H1 (cell line): ENCODE measurements around the gene GNAO1. TPM values are rescaled to one million over a fixed set of nuclear protein-coding genes. Genes with fewer than 3 reads are reported as not detected.

Experiments
- CTCF ChIA-PET: fragments of 300-600 bp; sonication (Branson Sonifier 250); formaldehyde crosslinking; loops from one replicate; lab custom pipeline; 2021; ENCODE audit not compliant: partially characterized antibody; lab: Charles Lee
- POLR2A ChIA-PET: fragments of 300-600 bp; sonication (Branson Sonifier 250); formaldehyde crosslinking; loops from one replicate; lab custom pipeline; 2021; ENCODE audit warnings: inconsistent platforms; ENCODE audit not compliant: partially characterized antibody; lab: Charles Lee
- DNase-seq, 2 experiments: peaks; one replicate each; pipeline versions ENCODE4 v3.0.0 to v3.0.0-alpha.2; 2010 to 2022; ENCODE audit warnings: low spot score in 2 of 2, low read depth in 1 of 2, mixed read lengths in 1 of 2
- FAIRE-seq: peaks from 2 replicates; lab custom pipeline; 2011; peaks lifted over from hg19 to GRCh38; lab: Jason Lieb, UNC
- H2AFZ ChIP-seq: 2 replicates; pipeline ENCODE4 v1.8.1; 2012; ENCODE audit warnings: low read length, inconsistent platforms
- H2AK5ac ChIP-seq: 2 replicates; pipeline ENCODE4 v1.6.1; 2013; ENCODE audit warnings: low read depth, low read length
- H2BK120ac ChIP-seq: replicated peaks from 2 replicates; pipeline ENCODE3; 2013; ENCODE audit warnings: low read depth, low read length, inconsistent platforms
- H2BK12ac ChIP-seq: 2 replicates; pipeline ENCODE4 v1.6.1; 2013; ENCODE audit warnings: low read depth, low read length
- H2BK15ac ChIP-seq: 2 replicates; pipeline ENCODE4 v1.6.1; 2013; ENCODE audit warnings: low read length
- H2BK20ac ChIP-seq: 2 replicates; pipeline ENCODE4 v1.6.1; 2013; ENCODE audit warnings: low read length
- H2BK5ac ChIP-seq: 2 replicates; pipeline ENCODE4 v1.6.1; 2013; ENCODE audit warnings: low read depth, low read length
- H3K14ac ChIP-seq: 2 replicates; pipeline ENCODE4 v1.6.1; 2013; ENCODE audit warnings: inconsistent platforms; ENCODE audit not compliant: insufficient read length
- H3K18ac ChIP-seq: 2 replicates; pipeline ENCODE4 v1.6.1; 2013; ENCODE audit warnings: low read length; ENCODE audit errors: extremely low read depth
- H3K23ac ChIP-seq: 2 replicates; pipeline ENCODE4 v1.6.1; 2013; ENCODE audit warnings: inconsistent platforms; ENCODE audit not compliant: insufficient read length
- H3K23me2 ChIP-seq: 2 replicates; pipeline ENCODE4 v1.6.1; 2013; ENCODE audit warnings: low read depth, low read length
- H3K27ac ChIP-seq: 2 replicates; pipeline ENCODE4 v1.6.1; 2011; ENCODE audit warnings: low read depth, low read length, inconsistent platforms
- H3K27me3 ChIP-seq, 4 experiments: replicated peaks in 1 of 4; 1 replicate in 1 of 4; 2 replicates in 3 of 4; pipeline versions ENCODE4 v1.6.1 to v1.8.1; 2011 to 2013; ENCODE audit warnings: low read length in 3 of 4, mild to moderate bottlenecking in 3 of 4, inconsistent platforms in 2 of 4, mixed read lengths in 2 of 4, moderate library complexity in 1 of 4; ENCODE audit not compliant: control insufficient read depth in 3 of 4, insufficient read depth in 3 of 4; ENCODE audit errors: extremely low read depth in 1 of 4
- H3K36me3 ChIP-seq, 4 experiments: 2 replicates each; pipeline versions ENCODE4 v1.6.1 to v1.8.1; 2011 to 2013; ENCODE audit warnings: mild to moderate bottlenecking in 4 of 4, low read length in 3 of 4, moderate library complexity in 2 of 4, control low read depth in 1 of 4, inconsistent platforms in 1 of 4; ENCODE audit not compliant: insufficient read depth in 4 of 4, control insufficient read depth in 2 of 4
- H3K4ac ChIP-seq: replicated peaks from 2 replicates; pipeline ENCODE3; 2013; ENCODE audit warnings: low read length, low read depth, mixed read lengths, inconsistent platforms; ENCODE audit not compliant: insufficient read length
- H3K4me1 ChIP-seq, 4 experiments: replicated peaks in 1 of 4; 1 replicate in 1 of 4; 2 replicates in 3 of 4; pipeline versions ENCODE4 v1.6.1 to v1.8.1; 2011 to 2013; ENCODE audit warnings: low read length in 3 of 4, inconsistent platforms in 2 of 4, mixed read lengths in 1 of 4; ENCODE audit not compliant: insufficient read depth in 4 of 4, control insufficient read depth in 3 of 4
- H3K4me2 ChIP-seq, 2 experiments: 2 replicates each; pipeline versions ENCODE4 v1.6.1 to v1.8.1; 2011 to 2013; ENCODE audit warnings: low read depth in 2 of 2, low read length in 2 of 2, control low read depth in 1 of 2, inconsistent platforms in 1 of 2, mild to moderate bottlenecking in 1 of 2; ENCODE audit not compliant: insufficient read depth in 1 of 2
- H3K4me3 ChIP-seq, 4 experiments: fragments of 200-600, 300-600 bp in 1 of 4; sonication (generic), shearing (Covaris generic), sonication (Bioruptor Twin) in 1 of 4; 2 replicates each; pipeline versions ENCODE4 v1.5.1 to v1.8.1; 2011 to 2016; ENCODE audit warnings: low read length in 4 of 4, low read depth in 3 of 4, control low read depth in 2 of 4, inconsistent platforms in 2 of 4, mild to moderate bottlenecking in 2 of 4, mixed read lengths in 1 of 4, moderate library complexity in 1 of 4; ENCODE audit not compliant: insufficient read depth in 2 of 4; ENCODE audit errors: extremely low read depth in 1 of 4
- H3K56ac ChIP-seq: replicated peaks from 2 replicates; pipeline ENCODE3; 2013; ENCODE audit warnings: low read depth, mild to moderate bottlenecking, mixed read lengths, low read length, inconsistent platforms; ENCODE audit not compliant: insufficient read length
- H3K79me1 ChIP-seq: 2 replicates; pipeline ENCODE4 v1.6.1; 2013; ENCODE audit warnings: low read depth, low read length, control low read depth
- H3K79me2 ChIP-seq, 2 experiments: 2 replicates each; pipeline versions ENCODE4 v1.6.1 to v1.8.1; 2012 to 2013; ENCODE audit warnings: low read length in 2 of 2, mild to moderate bottlenecking in 2 of 2, inconsistent platforms in 1 of 2; ENCODE audit not compliant: insufficient read depth in 2 of 2, control insufficient read depth in 1 of 2
- H3K9ac ChIP-seq, 4 experiments: replicated peaks in 1 of 4; 1 replicate in 1 of 4; 2 replicates in 3 of 4; pipeline versions ENCODE4 v1.6.1 to v1.8.1; 2011 to 2013; ENCODE audit warnings: low read depth in 3 of 4, low read length in 3 of 4, control low read depth in 2 of 4, mild to moderate bottlenecking in 2 of 4, moderate library complexity in 2 of 4, inconsistent platforms in 1 of 4; ENCODE audit errors: extremely low read depth in 1 of 4
- H3K9me3 ChIP-seq, 2 experiments: 2 replicates each; pipeline versions ENCODE4 v1.6.1 to v1.8.1; 2012 to 2013; ENCODE audit warnings: mild to moderate bottlenecking in 2 of 2, moderate library complexity in 2 of 2, control low read depth in 1 of 2, inconsistent platforms in 1 of 2, low read depth in 1 of 2, low read length in 1 of 2, mixed read lengths in 1 of 2; ENCODE audit not compliant: insufficient read depth in 2 of 2
- H4K20me1 ChIP-seq, 2 experiments: replicated peaks in 1 of 2; 2 replicates each; pipeline versions ENCODE3 to v1.8.1; 2011 to 2013; ENCODE audit warnings: inconsistent platforms in 2 of 2, low read length in 2 of 2, mild to moderate bottlenecking in 1 of 2; ENCODE audit not compliant: insufficient read depth in 2 of 2, control insufficient read depth in 1 of 2
- H4K5ac ChIP-seq: 2 replicates; pipeline ENCODE4 v1.6.1; 2013; ENCODE audit warnings: low read length, low read depth, mixed read lengths, inconsistent platforms; ENCODE audit not compliant: insufficient read length
- H4K8ac ChIP-seq: 2 replicates; pipeline ENCODE4 v1.8.0; 2013; ENCODE audit warnings: mild to moderate bottlenecking, moderate library complexity, low read length, inconsistent platforms; ENCODE audit not compliant: insufficient read depth; ENCODE audit errors: extremely low read depth
- H4K91ac ChIP-seq: replicated peaks from 2 replicates; pipeline ENCODE3; 2013; ENCODE audit warnings: low read length, mixed read lengths, inconsistent platforms; ENCODE audit not compliant: insufficient read length
- ATF2 ChIP-seq: IDR thresholded peaks from 2 replicates; pipeline ENCODE4 v1.6.1; 2012; ENCODE audit warnings: low read length, inconsistent platforms
- BCL11A ChIP-seq, 2 experiments: IDR thresholded peaks; one replicate each; pipeline ENCODE4 v1.6.1; 2011; ENCODE audit warnings: low read depth in 2 of 2, low read length in 2 of 2, mild to moderate bottlenecking in 2 of 2
- EGR1 ChIP-seq: IDR thresholded peaks from 2 replicates; pipeline ENCODE4 v1.6.1; 2011; ENCODE audit warnings: low read depth, low read length, borderline replicate concordance
- RNF2 ChIP-seq: fragments of 200-900, 300-1000 bp; sonication (generic); IDR thresholded peaks from 2 replicates; pipeline ENCODE4 v1.7.1; 2016; ENCODE audit warnings: borderline replicate concordance, low read depth, mild to moderate bottlenecking, antibody characterized with exemption, low read length; ENCODE audit not compliant: poor library complexity, severe bottlenecking; ENCODE audit errors: missing control alignments
- SUZ12 ChIP-seq: fragments of 200-600 bp; sonication (generic); IDR thresholded peaks from 2 replicates; pipeline ENCODE4 v1.6.1; 2012; ENCODE audit warnings: mild to moderate bottlenecking, inconsistent platforms, low read length, moderate library complexity, mixed read lengths
- TAF7 ChIP-seq: optimal IDR thresholded peaks from 2 replicates; pipeline ENCODE3; 2011; ENCODE audit warnings: low read depth, mild to moderate bottlenecking, inconsistent platforms, low read length, moderate library complexity, borderline replicate concordance
- WGBS, 2 experiments: shearing (Covaris generic) in 1 of 2; methylation state at CpG; one replicate each; pipeline versions ENCODE4 v1.1.6 to v1.1.7; 2013 to 2015; ENCODE audit warnings: low lambda C conversion rate in 2 of 2, mixed read lengths in 2 of 2, inconsistent platforms in 1 of 2, low coverage in 1 of 2, missing lambda C conversion rate in 1 of 2; ENCODE audit not compliant: insufficient replicate concordance in 2 of 2, insufficient coverage in 1 of 2, insufficient read length in 1 of 2; ENCODE audit errors: extremely low coverage in 1 of 2, missing lambda C conversion rate in 1 of 2; 5-methylcytosine and 5-hydroxymethylcytosine counted together
- polyA plus RNA-seq, 7 experiments: library from polyadenylated mRNA; depleted of rRNA in 3 of 7; stranded (reverse) in 5 of 7; unstranded in 2 of 7; fragments of >200 nt in 5 of 7; fragments of 200-250 nt in 2 of 7; gene quantifications; 1 replicate in 5 of 7; 2 replicates in 1 of 7; 4 replicates in 1 of 7; pipeline versions ENCODE4 v1.2.1 to v1.2.3, GENCODE V29; 2011 to 2013; ENCODE audit warnings: missing spikeins in 2 of 7, mixed read lengths in 2 of 7
- total RNA-seq: library from RNA; stranded (reverse); fragmentation: NEBNext Ultra II Directional; extraction: Animal tissue kit (Norgen Biotek cat#: 25700); gene quantifications from 2 replicates; pipeline ENCODE4 v1.2.1, GENCODE V29; 2021

The GNAO1 gene
- total and polyA plus RNA-seq, 2 of the 8 experiments (the other 6 are each of a cell fraction or from before 2014, with no cell fraction given) = 6.7 to 34.4 TPM

GRCh38 chr16:56327929-56328258, 136.6 kb downstream of the GNAO1 start:
- ChIA-PET POLR2A (interaction anchor here (1.6 kb wide), 1 partner anchor 12 kb away, joined by 3 read pairs; no protein-coding TSS in a partner anchor), CTCF (interaction anchor here (0.6 to 7.9 kb wide), 12 partner anchors 10 to 484 kb away, joined by 3 to 61 read pairs (median 4); no protein-coding TSS in a partner anchor)
- Histone ChIP-seq H2AFZ (no peak overlapping the region), H3K9me3 (no peaks in the 10 kb centered on the region), H4K20me1 (peaks cover 0 to 1% of the 10 kb centered on the region in 2 experiments), H2AK5ac (no peak overlapping the region), H3K27ac (no peak overlapping the region), H3K36me3 (no peaks in the 10 kb centered on the region), H3K23me2 (no peaks in the 10 kb centered on the region; the same call in 1 of the 2 replicates), H2BK20ac (no peak overlapping the region), H3K4me3 (no peak overlapping the region), H3K23ac (no peak overlapping the region), H2BK12ac (no peak overlapping the region), H3K18ac (no peak overlapping the region), H3K4me2 (no peak overlapping the region), H2BK5ac (no peak overlapping the region), H3K56ac (no peak overlapping the region), H3K14ac (no peak overlapping the region), H3K79me2 (no peaks in the 10 kb centered on the region), H3K4me1 (no peaks in the 10 kb centered on the region), H2BK15ac (no peak overlapping the region), H2BK120ac (no peak overlapping the region), H3K4ac (no peak overlapping the region), H3K27me3 (no peaks in the 10 kb centered on the region), H4K8ac (no peak overlapping the region), H3K9ac (no peak overlapping the region), H3K79me1 (no peaks in the 10 kb centered on the region), H4K91ac (no peak overlapping the region), H4K5ac (no peak overlapping the region)
- DNase-seq (no peak), FAIRE-seq (no peak)
- 92% methylated on average over 6 of the region's 6 CpGs; no CpG with 5 or more reads in 1 of the 2 experiments for WGBS, 2 experiments
- no peak for TF ChIP-seq EGR1
- TF ChIP-seq SUZ12 = no peak
- no peak for TF ChIP-seq TAF7
- TF ChIP-seq RNF2 = no peak
- no peak for TF ChIP-seq BCL11A (IDR thresholded peaks at IDR 0.05; ENCODE audit: low read depth in 2 of 2, low read length in 2 of 2)
- no peak for TF ChIP-seq ATF2
